ENCODE measurements around the gene TTC12.

TTC12 gene

GRCh38 chr11:113376156-113376555 is 61.8 kb downstream of the TTC12 start:
- DNase-seq, result no peak

GRCh38 chr11:113377681-113378412 is 63.5 kb downstream of the TTC12 start:
- no peak for DNase-seq

- no peak for DNase-seq
These were observed 64.3 kb downstream of the TTC12 start for GRCh38 chr11:113378692-113379091.

- DNase-seq, result no peak
These were observed 67.7 kb downstream of the TTC12 start for GRCh38 chr11:113382121-113382520.

GRCh38 chr11:113384551-113384950 is 70.2 kb downstream of the TTC12 start:
- DNase-seq, result no peak

- DNase-seq, result no peak
These were observed 71.4 kb downstream of the TTC12 start for GRCh38 chr11:113385749-113386148.

- no peak for DNase-seq
These were observed 72.5 kb downstream of the TTC12 start for GRCh38 chr11:113386866-113387265.

GRCh38 chr11:113387605-113388211 is 73.3 kb downstream of the TTC12 start, which contains the start of gene ANKK1:
TSS of gene ANKK1 (plus strand) at chr11:113387779. CDS start at chr11:113387885, 106 bp downstream.
- DNase-seq, result no peak

GRCh38 chr11:113389272-113389671 is 74.9 kb downstream of the TTC12 start:
- no peak for DNase-seq

- DNase-seq, result no peak
These were observed 78.0 kb downstream of the TTC12 start for GRCh38 chr11:113392236-113392921.

- DNase-seq, result no peak
These were observed 79.2 kb downstream of the TTC12 start for GRCh38 chr11:113393501-113393985.

- DNase-seq, result no peak
These were observed 80.5 kb downstream of the TTC12 start for GRCh38 chr11:113394919-113395318.

GRCh38 chr11:113395782-113396336 is 81.5 kb downstream of the TTC12 start:
- DNase-seq, result no peak

GRCh38 chr11:113396690-113397089 is 82.3 kb downstream of the TTC12 start:
- DNase-seq, result no peak

- no peak for DNase-seq
These were observed 82.8 kb downstream of the TTC12 start for GRCh38 chr11:113397212-113397611.

- DNase-seq, result no peak
These were observed 83.4 kb downstream of the TTC12 start for GRCh38 chr11:113397821-113398220.

GRCh38 chr11:113398669-113399430 is 84.5 kb downstream of the TTC12 start:
- DNase-seq, result no peak

GRCh38 chr11:113400631-113401230 is 86.3 kb downstream of the TTC12 start:
- DNase-seq, result no peak

- no peak for DNase-seq
These were observed 87.3 kb downstream of the TTC12 start for GRCh38 chr11:113401718-113402117.

GRCh38 chr11:113404859-113405430 is 90.6 kb downstream of the TTC12 start:
- no peak for DNase-seq

GRCh38 chr11:113405724-113406478 is 91.5 kb downstream of the TTC12 start:
- DNase-seq, result no peak
